GM21529 (cell line): ENCODE results near the gene RAPGEF2.

Experiments
- ATAC-seq: cut with Tn5 transposase; IDR thresholded peaks from one replicate; pipeline ENCODE4 v1.9.1; 2021; ENCODE audit not compliant: unreplicated experiment

The RAPGEF2 gene

DNA sequence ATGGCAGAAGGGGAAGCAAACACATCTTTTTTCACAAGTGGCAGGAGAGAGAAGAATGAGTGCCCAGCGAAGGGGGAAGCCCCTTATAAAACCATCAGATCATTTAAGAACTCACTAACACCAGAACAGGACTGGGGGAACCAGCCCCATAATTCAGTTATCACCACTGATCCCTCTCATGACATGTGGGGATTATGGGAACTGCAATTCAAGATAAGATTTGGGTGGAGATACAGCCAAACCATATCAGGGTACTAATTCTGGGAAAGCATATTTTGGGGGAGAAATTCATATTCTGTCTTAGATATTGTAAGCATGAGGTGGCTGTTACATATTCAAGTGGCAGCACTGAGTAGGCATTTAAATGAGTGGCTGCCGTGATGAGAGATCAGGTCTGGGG, 87.8 kb downstream of the RAPGEF2 start:
- no peak for ATAC-seq

GRCh38 chr4:159191989-159192388, 89.1 kb downstream of the RAPGEF2 start:
- no peak for ATAC-seq

DNA sequence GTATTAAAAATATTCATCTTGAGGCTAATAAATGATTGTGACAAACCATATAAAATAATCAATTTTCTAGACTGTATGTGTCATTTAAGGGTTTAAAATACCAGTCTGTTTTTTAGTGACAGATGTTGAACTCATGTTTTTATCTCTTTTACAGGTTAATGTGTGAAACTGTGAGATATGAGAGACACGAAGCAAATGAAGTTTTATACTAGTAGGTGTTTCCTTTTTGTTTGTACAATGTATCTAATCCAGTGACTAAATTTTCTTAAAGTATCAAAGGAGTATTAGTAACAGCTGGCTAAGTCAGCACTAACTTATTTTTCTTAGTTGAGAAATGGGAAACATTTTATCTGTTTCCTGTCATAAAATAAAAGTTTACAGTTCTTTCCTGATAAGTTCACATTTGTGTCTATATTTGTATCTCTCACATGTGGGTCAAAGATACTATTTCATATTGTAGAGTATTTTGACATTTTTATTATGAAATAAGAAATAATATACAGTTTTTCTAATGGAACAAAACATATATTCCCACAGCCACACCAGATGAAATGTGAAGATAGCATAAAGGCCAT, 90.3 kb downstream of the RAPGEF2 start:
- ATAC-seq, result no peak

DNA sequence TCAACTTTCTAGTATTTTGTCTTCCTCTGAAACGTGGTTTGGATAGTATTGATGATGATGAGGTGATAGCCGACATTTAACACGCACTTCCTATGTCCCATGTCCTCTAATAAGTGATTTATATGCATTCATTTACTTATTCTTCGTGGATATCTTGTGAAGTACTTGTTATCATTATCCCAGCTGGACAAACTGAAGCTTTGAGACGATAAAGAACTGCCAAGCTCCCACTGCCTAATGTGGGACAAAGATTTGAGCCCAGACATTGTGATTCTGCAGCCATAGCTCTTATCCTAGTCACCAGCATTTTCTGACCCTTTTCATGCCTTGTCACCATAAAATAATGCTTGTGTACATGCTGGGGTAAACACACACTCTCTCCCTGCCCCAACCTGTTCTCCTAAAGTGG, 92.5 kb downstream of the RAPGEF2 start:
- no peak for ATAC-seq

- no peak for ATAC-seq
Observed at GRCh38 chr4:159197260-159197884, 94.5 kb downstream of the RAPGEF2 start.

GRCh38 chr4:159197885-159198269, 95.0 kb downstream of the RAPGEF2 start:
- no peak for ATAC-seq

- ATAC-seq, result no peak
Observed at GRCh38 chr4:159199826-159200225, 96.9 kb downstream of the RAPGEF2 start.

GRCh38 chr4:159201168-159201567, 98.3 kb downstream of the RAPGEF2 start:
- ATAC-seq, result no peak

- ATAC-seq, result no peak
Observed at GRCh38 chr4:159204566-159204965, 101.7 kb downstream of the RAPGEF2 start.

GRCh38 chr4:159205466-159205865, 102.6 kb downstream of the RAPGEF2 start:
- ATAC-seq, result no peak

DNA sequence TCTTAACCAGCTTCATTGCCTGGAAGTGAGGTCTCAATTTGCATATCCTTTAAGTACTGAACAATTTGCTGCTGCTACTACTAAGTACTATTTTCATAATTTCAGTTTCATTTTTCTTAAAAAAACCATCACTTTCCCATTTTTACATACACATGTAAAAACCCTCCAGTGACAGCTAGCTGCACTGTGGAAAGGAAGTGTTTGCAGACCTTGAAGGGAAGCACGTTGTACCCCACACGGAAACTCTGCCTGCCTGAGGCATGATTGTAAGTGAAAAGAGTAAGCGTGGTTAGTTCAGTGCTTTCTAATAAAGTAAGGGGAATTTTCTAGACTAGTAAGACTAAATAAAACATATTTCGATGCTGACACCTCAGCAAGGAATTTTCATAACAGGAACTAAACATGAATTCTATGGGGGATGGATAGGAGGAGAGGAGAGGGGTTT, 103.6 kb downstream of the RAPGEF2 start:
- peak; percentile 90 for ATAC-seq

DNA sequence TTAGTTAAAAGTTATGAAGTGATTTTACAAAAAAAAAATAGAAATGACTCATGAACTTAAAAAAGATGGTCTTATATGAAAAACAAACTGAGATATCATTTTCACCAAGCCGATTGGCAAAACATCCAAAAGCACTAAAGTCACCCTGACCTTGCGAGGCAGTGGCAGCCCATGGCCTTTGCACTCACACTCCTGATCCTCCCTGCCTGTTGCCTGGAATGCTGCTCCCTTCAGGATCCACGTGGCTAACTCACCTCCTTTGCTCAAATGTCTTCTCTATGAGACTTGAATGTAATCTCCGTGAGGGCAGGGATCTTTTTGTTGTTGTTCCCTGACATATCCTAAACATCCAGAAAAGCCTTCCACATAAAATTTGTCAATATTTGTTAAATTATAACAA, 106.4 kb downstream of the RAPGEF2 start:
- ATAC-seq, result no peak

GRCh38 chr4:159210975-159211374, 108.1 kb downstream of the RAPGEF2 start:
- ATAC-seq, result no peak

GRCh38 chr4:159212675-159213293, 109.9 kb downstream of the RAPGEF2 start:
- no peak for ATAC-seq

GRCh38 chr4:159216834-159217233, 114.0 kb downstream of the RAPGEF2 start:
- ATAC-seq, result no peak

DNA sequence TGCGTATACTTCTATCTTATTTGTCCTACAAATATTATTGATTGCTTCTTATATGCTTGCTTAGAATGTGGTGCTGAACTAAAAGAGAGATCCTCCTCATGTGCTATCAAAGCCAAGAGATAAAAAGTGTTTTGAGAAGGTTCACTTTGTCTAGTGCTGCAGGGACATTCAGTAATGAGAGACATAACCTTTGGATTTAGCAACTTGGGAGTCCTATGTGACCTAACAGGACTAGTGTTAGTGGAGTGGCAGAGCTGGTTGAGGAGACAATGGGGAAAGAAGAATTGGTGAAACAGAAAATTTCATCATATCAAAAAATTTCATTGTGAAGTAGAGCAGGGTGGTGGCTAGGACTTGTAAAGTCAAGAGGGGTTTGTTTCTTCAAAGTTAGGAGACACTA, 117.0 kb downstream of the RAPGEF2 start:
- no peak for ATAC-seq

- ATAC-seq, result no peak
Observed at GRCh38 chr4:159220353-159220752, 117.5 kb downstream of the RAPGEF2 start.

GRCh38 chr4:159221280-159221679, 118.4 kb downstream of the RAPGEF2 start:
- no peak for ATAC-seq

GRCh38 chr4:159222043-159222552, 119.2 kb downstream of the RAPGEF2 start:
- no peak for ATAC-seq

DNA sequence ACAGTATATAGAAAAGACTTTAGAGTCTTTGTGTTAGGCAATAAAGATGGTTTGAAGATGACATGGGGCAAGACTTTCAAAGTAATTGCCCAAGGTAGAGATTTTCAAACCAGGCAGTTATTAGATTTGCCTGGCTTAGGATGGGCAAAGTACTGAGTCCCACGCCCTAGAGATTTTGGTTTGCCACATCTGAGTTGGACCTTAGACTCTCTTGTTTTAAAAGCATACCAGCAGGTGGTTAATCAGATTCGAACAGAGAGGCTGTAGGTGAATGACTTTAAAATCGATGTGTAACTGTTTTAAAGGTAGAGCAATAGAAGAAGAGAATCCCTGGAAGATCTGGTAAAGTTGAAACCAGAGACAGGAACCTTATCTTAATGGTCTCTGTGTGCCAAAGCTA, 121.5 kb downstream of the RAPGEF2 start:
- no peak for ATAC-seq

DNA sequence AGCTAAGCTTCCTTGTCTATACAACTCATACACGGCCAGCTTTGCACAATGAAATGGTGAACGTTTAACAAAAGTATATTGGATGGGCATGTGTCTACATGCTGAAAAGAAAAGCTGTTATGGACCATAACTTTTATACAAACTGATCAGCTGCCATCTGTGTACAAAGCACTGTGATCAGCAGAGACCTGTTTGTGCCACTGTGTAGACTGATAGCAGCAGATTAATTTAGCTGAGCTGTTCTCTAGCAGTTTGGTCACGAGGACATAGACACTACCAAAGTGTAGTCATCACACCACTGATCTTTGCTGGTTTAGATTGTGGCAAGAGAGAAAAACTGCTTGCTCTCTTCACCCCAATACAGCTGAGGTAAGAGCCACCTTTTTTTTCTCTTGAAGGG, 124.5 kb downstream of the RAPGEF2 start:
- no peak for ATAC-seq

GRCh38 chr4:159227984-159228383, 125.1 kb downstream of the RAPGEF2 start:
- ATAC-seq, result no peak
